Chondrocyte (in vitro differentiated cells): ENCODE measurements around the gene REN. TPM values are rescaled to one million over a fixed set of nuclear protein-coding genes. Genes with fewer than 3 reads are reported as not detected.

ENCODE experiments used
- DNase-seq: peaks from one replicate; pipeline ENCODE4 v3.0.0; 2021; ENCODE audit warnings: mixed read lengths, low spot score
- H3K27ac Mint-ChIP-seq: one replicate; pipeline ENCODE4 v1.8.0; 2021; ENCODE audit warnings: mild to moderate bottlenecking, moderate library complexity, mixed read lengths; ENCODE audit not compliant: unreplicated experiment
- H3K27me3 Mint-ChIP-seq: 2 replicates; pipeline ENCODE4 v1.8.0; 2021; ENCODE audit warnings: low read depth, mixed read lengths
- H3K36me3 Mint-ChIP-seq: 2 replicates; pipeline ENCODE4 v1.8.0; 2021; ENCODE audit warnings: low read depth, mixed read lengths
- H3K4me1 Mint-ChIP-seq: 2 replicates; pipeline ENCODE4 v1.8.0; 2021; ENCODE audit warnings: low read depth, mild to moderate bottlenecking, mixed read lengths
- H3K4me3 Mint-ChIP-seq: one replicate; pipeline ENCODE4 v1.8.0; 2021; ENCODE audit warnings: mild to moderate bottlenecking, moderate library complexity, mixed read lengths; ENCODE audit not compliant: unreplicated experiment
- H3K9me3 Mint-ChIP-seq: 2 replicates; pipeline ENCODE4 v1.8.0; 2021; ENCODE audit warnings: low read depth, mixed read lengths
- CTCF ChIP-seq: fragments of 200-600 bp; sonication (generic); IDR thresholded peaks from 2 replicates; pipeline ENCODE4 v1.5.0; 2021; ENCODE audit warnings: antibody characterized with exemption, mild to moderate bottlenecking, moderate library complexity
- total RNA-seq: library from RNA; stranded (reverse); gene quantifications from 3 replicates; pipeline ENCODE4 v1.2.1, GENCODE V29; 2021

REN gene
- total RNA-seq, 1 donor from 2014 or later: not detected

GRCh38 chr1:204116539-204116938 is 49.6 kb downstream of the REN start:
- Mint-ChIP-seq H3K27ac (no peak overlapping the region), H3K36me3 (peaks cover 2% of the 10 kb centered on the region), H3K4me3 (no peak overlapping the region), H3K9me3 (no peaks in the 10 kb centered on the region), H3K27me3 (no peaks in the 10 kb centered on the region), H3K4me1 (no peaks in the 10 kb centered on the region)
- no peak for DNase-seq
- no peak for TF ChIP-seq CTCF

- peak; percentile 14 for DNase-seq
- H3K36me3 Mint-ChIP-seq: peaks cover 2% of the 10 kb centered on the region
- H3K4me1 Mint-ChIP-seq: no peaks in the 10 kb centered on the region
- H3K4me3 Mint-ChIP-seq: no peak overlapping the region
- no peaks in the 10 kb centered on the region for H3K27me3 Mint-ChIP-seq
- no peaks in the 10 kb centered on the region for H3K9me3 Mint-ChIP-seq
- no peak for TF ChIP-seq CTCF
- H3K27ac Mint-ChIP-seq: no peak overlapping the region
Measured at GRCh38 chr1:204115116-204115515, 51.0 kb downstream of the REN start.

- Mint-ChIP-seq H3K9me3 (no peaks in the 10 kb centered on the region), H3K36me3 (peaks cover 2% of the 10 kb centered on the region), H3K4me3 (no peak overlapping the region), H3K4me1 (no peaks in the 10 kb centered on the region), H3K27ac (no peak overlapping the region), H3K27me3 (no peaks in the 10 kb centered on the region)
- DNase-seq: peak; percentile 57
- no peak for TF ChIP-seq CTCF
Measured at GRCh38 chr1:204114606-204115005, 51.5 kb downstream of the REN start.

GRCh38 chr1:204113896-204114295 is 52.2 kb downstream of the REN start:
- Mint-ChIP-seq H3K27me3 (no peaks in the 10 kb centered on the region), H3K9me3 (no peaks in the 10 kb centered on the region), H3K4me1 (no peaks in the 10 kb centered on the region), H3K27ac (no peak overlapping the region), H3K36me3 (peaks cover 2% of the 10 kb centered on the region), H3K4me3 (no peak overlapping the region)
- no peak for DNase-seq
- TF ChIP-seq CTCF: no peak

- H3K36me3 Mint-ChIP-seq: no peaks in the 10 kb centered on the region
- no peaks in the 10 kb centered on the region for H3K9me3 Mint-ChIP-seq
- TF ChIP-seq CTCF: no peak
- no peak overlapping the region for H3K27ac Mint-ChIP-seq
- H3K27me3 Mint-ChIP-seq: no peaks in the 10 kb centered on the region
- H3K4me3 Mint-ChIP-seq: no peak overlapping the region
- DNase-seq: no peak
- H3K4me1 Mint-ChIP-seq: no peaks in the 10 kb centered on the region
Measured at GRCh38 chr1:204112876-204113730, 53.0 kb downstream of the REN start.
